Activated T-helper 17 cell treated with anti-CD3 and anti-CD28 coated beads, Interleukin-2, amount 50 U/mL, for 72 hours (primary cell): ENCODE measurements around the gene LIN28A. TPM values are rescaled to one million over a fixed set of nuclear protein-coding genes. Genes with fewer than 3 reads are reported as not detected.
A peak's percentile ranks its signal among the peaks of the same experiment; 100 is the strongest.
"Not testable (repeated sequence)": the region's sequence is repeated elsewhere in the genome, so short reads cannot be mapped to it uniquely, and the experiment has no call there.

Source experiments
- ATAC-seq: fragments of 150-1000 bp; cut with Tn5 transposase; replicated peaks from 2 replicates; pipeline ENCODE4 v1.10.0; 2021; ENCODE audit warnings: mild to moderate bottlenecking, moderate library complexity
- H3K27ac Mint-ChIP-seq: one replicate; pipeline ENCODE4 v1.8.0; 2022; ENCODE audit warnings: mixed read lengths
- H3K27me3 Mint-ChIP-seq: one replicate; pipeline ENCODE4 v1.8.0; 2022; ENCODE audit warnings: mixed read lengths
- H3K36me3 Mint-ChIP-seq: one replicate; pipeline ENCODE4 v1.8.0; 2022; ENCODE audit warnings: low read depth, mild to moderate bottlenecking, mixed read lengths
- H3K4me1 Mint-ChIP-seq: one replicate; pipeline ENCODE4 v1.8.0; 2022; ENCODE audit warnings: mixed read lengths
- H3K4me3 Mint-ChIP-seq: one replicate; pipeline ENCODE4 v1.8.0; 2022; ENCODE audit warnings: mild to moderate bottlenecking, mixed read lengths
- H3K9me3 Mint-ChIP-seq: one replicate; pipeline ENCODE4 v1.8.0; 2022; ENCODE audit warnings: mixed read lengths
- total RNA-seq, 2 donors: library from RNA; stranded (reverse); gene quantifications; one replicate each; pipeline ENCODE4 v1.2.3, GENCODE V29; 2022

The LIN28A gene
- not detected for total RNA-seq

- H3K4me3 Mint-ChIP-seq = no peak within 1 kb of the TSS
- no peaks in the 10 kb centered on the region for H3K36me3 Mint-ChIP-seq
- peaks cover 7% of the 10 kb centered on the region for H3K4me1 Mint-ChIP-seq
- H3K9me3 Mint-ChIP-seq = no peaks in the 10 kb centered on the region
- H3K27me3 Mint-ChIP-seq = peaks cover 55% of the 10 kb centered on the region
- no peak for ATAC-seq
- H3K27ac Mint-ChIP-seq = no peak within 1 kb of the TSS
These were observed at the start of gene LIN28A for GRCh38 chr1:26410706-26411623. LIN28A (plus strand) TSS chr1:26410817; CDS start chr1:26410892, 75 bp downstream.

- H3K27ac Mint-ChIP-seq = no peak overlapping the region
- peaks cover 23% of the 10 kb centered on the region for H3K4me1 Mint-ChIP-seq
- H3K4me3 Mint-ChIP-seq = no peak overlapping the region
- peaks cover 5% of the 10 kb centered on the region for H3K27me3 Mint-ChIP-seq
- ATAC-seq = no peak
- peaks cover 8% of the 10 kb centered on the region for H3K36me3 Mint-ChIP-seq
- H3K9me3 Mint-ChIP-seq = no peaks in the 10 kb centered on the region
These were observed 49.0 kb upstream of the LIN28A start for GRCh38 chr1:26361605-26362122.

GRCh38 chr1:26362331-26362730 is 48.3 kb upstream of the LIN28A start:
- no peak overlapping the region for H3K27ac Mint-ChIP-seq
- no peaks in the 10 kb centered on the region for H3K9me3 Mint-ChIP-seq
- H3K4me3 Mint-ChIP-seq = no peak overlapping the region
- ATAC-seq = no peak
- peaks cover 5% of the 10 kb centered on the region for H3K27me3 Mint-ChIP-seq
- peaks cover 8% of the 10 kb centered on the region for H3K36me3 Mint-ChIP-seq
- H3K4me1 Mint-ChIP-seq = peaks cover 23% of the 10 kb centered on the region

GRCh38 chr1:26363549-26364448 is 46.8 kb upstream of the LIN28A start:
- Mint-ChIP-seq H3K4me3 (no peak overlapping the region), H3K27me3 (peaks cover 5% of the 10 kb centered on the region), H3K4me1 (peaks cover 19% of the 10 kb centered on the region), H3K27ac (no peak overlapping the region), H3K36me3 (peaks cover 5% of the 10 kb centered on the region), H3K9me3 (no peaks in the 10 kb centered on the region)
- peak; percentile 81 for ATAC-seq

- no peak overlapping the region for H3K4me3 Mint-ChIP-seq
- ATAC-seq = no peak
- peaks cover 4% of the 10 kb centered on the region for H3K36me3 Mint-ChIP-seq
- H3K27ac Mint-ChIP-seq = no peak overlapping the region
- H3K9me3 Mint-ChIP-seq = no peaks in the 10 kb centered on the region
- H3K27me3 Mint-ChIP-seq = peaks cover 5% of the 10 kb centered on the region
- H3K4me1 Mint-ChIP-seq = peaks cover 10% of the 10 kb centered on the region
These were observed 45.7 kb upstream of the LIN28A start for GRCh38 chr1:26364956-26365355.

- Mint-ChIP-seq H3K9me3 (no peaks in the 10 kb centered on the region), H3K4me3 (no peak overlapping the region), H3K27me3 (no peaks in the 10 kb centered on the region), H3K4me1 (peaks cover 18% of the 10 kb centered on the region), H3K36me3 (no peaks in the 10 kb centered on the region), H3K27ac (no peak overlapping the region)
- no peak for ATAC-seq
These were observed 43.2 kb upstream of the LIN28A start for GRCh38 chr1:26367441-26367840.

- Mint-ChIP-seq H3K36me3 (no peaks in the 10 kb centered on the region), H3K9me3 (no peaks in the 10 kb centered on the region), H3K27ac (no peak overlapping the region), H3K4me3 (no peak overlapping the region), H3K27me3 (no peaks in the 10 kb centered on the region), H3K4me1 (peaks cover 22% of the 10 kb centered on the region)
- ATAC-seq = no peak
These were observed 42.6 kb upstream of the LIN28A start for GRCh38 chr1:26368006-26368405.

- peaks cover 25% of the 10 kb centered on the region for H3K4me1 Mint-ChIP-seq
- no peaks in the 10 kb centered on the region for H3K9me3 Mint-ChIP-seq
- H3K27me3 Mint-ChIP-seq = no peaks in the 10 kb centered on the region
- no peak overlapping the region for H3K27ac Mint-ChIP-seq
- H3K36me3 Mint-ChIP-seq = no peaks in the 10 kb centered on the region
- no peak for ATAC-seq
- no peak overlapping the region for H3K4me3 Mint-ChIP-seq
These were observed 42.1 kb upstream of the LIN28A start for GRCh38 chr1:26368486-26368885.

- Mint-ChIP-seq H3K27me3 (no peaks in the 10 kb centered on the region), H3K36me3 (no peaks in the 10 kb centered on the region), H3K4me3 (peak overlapping the region; percentile 9), H3K27ac (peak overlapping the region; percentile 82), H3K9me3 (no peaks in the 10 kb centered on the region), H3K4me1 (peaks cover 41% of the 10 kb centered on the region)
- ATAC-seq = no peak
These were observed 39.8 kb upstream of the LIN28A start for GRCh38 chr1:26370591-26371382.

- Mint-ChIP-seq H3K27ac (peak overlapping the region; percentile 23), H3K4me1 (peaks cover 43% of the 10 kb centered on the region), H3K36me3 (no peaks in the 10 kb centered on the region), H3K9me3 (no peaks in the 10 kb centered on the region), H3K27me3 (no peaks in the 10 kb centered on the region), H3K4me3 (peak overlapping the region; percentile 41)
- peak; percentile 65 for ATAC-seq
These were observed 38.6 kb upstream of the LIN28A start for GRCh38 chr1:26372039-26372438.

- H3K4me3 Mint-ChIP-seq = peak within 1 kb of the TSS; percentile 41
- peak within 1 kb of the TSS; percentile 82 for H3K27ac Mint-ChIP-seq
- ATAC-seq, H3K36me3 Mint-ChIP-seq, H3K27me3 Mint-ChIP-seq, H3K9me3 Mint-ChIP-seq: not testable (repeated sequence)
- H3K4me1 Mint-ChIP-seq = peaks cover 46% of the 10 kb centered on the region
These were observed 38.0 kb upstream of the LIN28A start, which contains the start of gene ZNF683 for GRCh38 chr1:26372611-26373010. ZNF683 (minus strand) TSS chr1:26372750; CDS start chr1:26368571, 4,179 bp downstream.

- H3K27me3 Mint-ChIP-seq = no peaks in the 10 kb centered on the region
- peaks cover 52% of the 10 kb centered on the region for H3K4me1 Mint-ChIP-seq
- peak; percentile 41 for ATAC-seq
- H3K27ac Mint-ChIP-seq = peak overlapping the region; percentile 80
- no peaks in the 10 kb centered on the region for H3K9me3 Mint-ChIP-seq
- H3K4me3 Mint-ChIP-seq = peak overlapping the region; percentile 41
- H3K36me3 Mint-ChIP-seq = no peaks in the 10 kb centered on the region
These were observed 37.3 kb upstream of the LIN28A start for GRCh38 chr1:26373281-26373680.

GRCh38 chr1:26373789-26374188 is 36.8 kb upstream of the LIN28A start:
- Mint-ChIP-seq H3K4me3 (peak overlapping the region; percentile 41), H3K4me1 (peaks cover 57% of the 10 kb centered on the region), H3K36me3 (no peaks in the 10 kb centered on the region), H3K9me3 (no peaks in the 10 kb centered on the region), H3K27ac (peak overlapping the region; percentile 80), H3K27me3 (no peaks in the 10 kb centered on the region)
- no peak for ATAC-seq

GRCh38 chr1:26374361-26374760 is 36.3 kb upstream of the LIN28A start:
- ATAC-seq, H3K36me3 Mint-ChIP-seq, H3K27me3 Mint-ChIP-seq, H3K9me3 Mint-ChIP-seq: not testable (repeated sequence)
- Mint-ChIP-seq H3K4me3 (peak overlapping the region; percentile 41), H3K27ac (peak overlapping the region; percentile 80), H3K4me1 (peaks cover 58% of the 10 kb centered on the region)
